Activated CD8-positive, alpha-beta T cell treated with anti-CD3 and anti-CD28 coated beads for 36 hours (primary cell): ENCODE data around the gene ZNF14. TPM values are rescaled to one million over a fixed set of nuclear protein-coding genes. Genes with fewer than 3 reads are reported as not detected.
A peak's percentile ranks its signal among the peaks of the same experiment; 100 is the strongest.
"Not testable (repeated sequence)": the region's sequence is repeated elsewhere in the genome, so short reads cannot be mapped to it uniquely, and the experiment has no call there.

ENCODE experiments used
- ATAC-seq: fragments of 200-7000 bp; cut with Tn5 transposase; one replicate; pipeline ENCODE4 v1.10.0; 2021; ENCODE audit warnings: mild to moderate bottlenecking, moderate library complexity
- CTCF ChIA-PET: fragments of 350-600 bp; sonication (Branson Sonifier 250); formaldehyde crosslinking; loops from one replicate; lab custom pipeline; 2021; ENCODE audit warnings: antibody characterized with exemption; lab: Charles Lee
- POLR2A ChIA-PET: fragments of 350-600 bp; sonication (Branson Sonifier 250); formaldehyde crosslinking; loops from one replicate; lab custom pipeline; 2021; ENCODE audit warnings: antibody characterized with exemption; lab: Charles Lee
- DNase-seq: peaks from one replicate; pipeline ENCODE4 v3.0.0-alpha.2; 2020
- H3K27ac Mint-ChIP-seq: one replicate; pipeline ENCODE4 v1.8.0; 2021; ENCODE audit warnings: mild to moderate bottlenecking, mixed read lengths
- H3K27me3 Mint-ChIP-seq: one replicate; pipeline ENCODE4 v1.8.0; 2021; ENCODE audit warnings: mixed read lengths
- H3K36me3 Mint-ChIP-seq: one replicate; pipeline ENCODE4 v1.8.0; 2021; ENCODE audit warnings: low read depth, mixed read lengths
- H3K4me1 Mint-ChIP-seq: one replicate; pipeline ENCODE4 v1.8.0; 2021; ENCODE audit warnings: low read depth, mixed read lengths
- H3K4me3 Mint-ChIP-seq: one replicate; pipeline ENCODE4 v1.8.0; 2021; ENCODE audit warnings: mild to moderate bottlenecking, moderate library complexity, mixed read lengths
- H3K9me3 Mint-ChIP-seq: one replicate; pipeline ENCODE4 v1.8.0; 2021; ENCODE audit warnings: mixed read lengths
- intact Hi-C: fragments of 100-400 bp; cut with micrococcal nuclease; formaldehyde crosslinking; loops from one replicate; pipeline ENCODE4 v1.10.0; 2022
- total RNA-seq, 2 experiments: library from RNA; stranded (reverse); gene quantifications; one replicate each; pipeline ENCODE4 v1.2.3, GENCODE V29; 2021
- TF ChIP-seq, protein P1 (sequence below): fragments of 200-600 bp; IDR thresholded peaks from one replicate; pipeline ENCODE4 v1.8.0; 2022; ENCODE audit warnings: antibody characterized with exemption, mild to moderate bottlenecking

ZNF14 gene
- total RNA-seq, 2 experiments from 2014 or later, result 8.6 to 9.3 TPM

DNA sequence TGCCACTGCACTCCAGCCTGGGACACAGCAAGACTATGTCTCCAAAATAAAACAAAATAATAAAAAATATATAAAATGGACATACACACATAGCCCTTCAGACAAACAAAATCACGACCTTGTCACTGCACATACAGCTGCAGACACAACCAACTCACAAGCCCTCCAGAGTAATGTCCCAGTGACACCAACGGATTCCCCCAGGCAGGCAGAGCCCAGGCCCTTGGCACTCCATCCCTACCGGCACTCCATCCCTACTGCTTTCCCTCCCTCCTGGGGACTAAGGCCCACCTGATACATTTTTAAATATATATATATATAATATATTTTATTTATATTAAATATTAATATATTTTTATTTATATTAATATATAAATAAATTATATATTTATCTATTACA lies 45.8 kb downstream of the ZNF14 start:
- Mint-ChIP-seq H3K4me1 (no peaks in the 10 kb centered on the region), H3K4me3 (no peak overlapping the region), H3K9me3 (peaks cover 27% of the 10 kb centered on the region), H3K27me3 (no peaks in the 10 kb centered on the region), H3K36me3 (peaks cover 53% of the 10 kb centered on the region), H3K27ac (no peak overlapping the region)
- ChIA-PET POLR2A (interaction anchor here (0.9 to 3.4 kb wide), 4 partner anchors 10 to 23 kb away, joined by 3 to 17 read pairs (median 3); partner anchors contain the start of genes ATP13A1 and ZNF101), CTCF (no interaction called here)
- intact Hi-C loops, result no loop called here
- ATAC-seq (peak; percentile 40), DNase-seq (no peak)
- TF ChIP-seq, protein P1, sequence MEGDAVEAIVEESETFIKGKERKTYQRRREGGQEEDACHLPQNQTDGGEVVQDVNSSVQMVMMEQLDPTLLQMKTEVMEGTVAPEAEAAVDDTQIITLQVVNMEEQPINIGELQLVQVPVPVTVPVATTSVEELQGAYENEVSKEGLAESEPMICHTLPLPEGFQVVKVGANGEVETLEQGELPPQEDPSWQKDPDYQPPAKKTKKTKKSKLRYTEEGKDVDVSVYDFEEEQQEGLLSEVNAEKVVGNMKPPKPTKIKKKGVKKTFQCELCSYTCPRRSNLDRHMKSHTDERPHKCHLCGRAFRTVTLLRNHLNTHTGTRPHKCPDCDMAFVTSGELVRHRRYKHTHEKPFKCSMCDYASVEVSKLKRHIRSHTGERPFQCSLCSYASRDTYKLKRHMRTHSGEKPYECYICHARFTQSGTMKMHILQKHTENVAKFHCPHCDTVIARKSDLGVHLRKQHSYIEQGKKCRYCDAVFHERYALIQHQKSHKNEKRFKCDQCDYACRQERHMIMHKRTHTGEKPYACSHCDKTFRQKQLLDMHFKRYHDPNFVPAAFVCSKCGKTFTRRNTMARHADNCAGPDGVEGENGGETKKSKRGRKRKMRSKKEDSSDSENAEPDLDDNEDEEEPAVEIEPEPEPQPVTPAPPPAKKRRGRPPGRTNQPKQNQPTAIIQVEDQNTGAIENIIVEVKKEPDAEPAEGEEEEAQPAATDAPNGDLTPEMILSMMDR, result no peak

DNA sequence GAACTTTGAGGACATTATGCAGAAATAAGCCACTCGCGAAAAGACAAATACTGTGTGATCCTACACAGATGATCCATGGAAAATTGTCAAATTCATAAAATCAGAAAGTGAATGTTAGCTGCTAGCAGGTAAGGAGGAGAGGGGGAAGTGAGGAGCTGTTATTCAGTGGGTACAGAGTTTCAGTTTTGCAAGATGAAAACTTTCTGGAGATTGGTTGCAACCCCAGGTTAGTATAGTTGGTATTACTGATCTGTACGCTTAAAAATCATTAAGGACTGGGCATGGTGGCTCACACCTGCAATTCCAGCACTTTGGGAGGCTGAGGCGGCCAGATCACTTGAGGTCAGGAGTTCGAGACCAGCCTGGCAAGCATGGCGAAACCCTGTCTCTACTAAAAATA lies 46.3 kb downstream of the ZNF14 start:
- Mint-ChIP-seq H3K27ac (no peak overlapping the region), H3K4me1 (no peaks in the 10 kb centered on the region), H3K4me3 (no peak overlapping the region), H3K9me3 (peaks cover 27% of the 10 kb centered on the region), H3K27me3 (no peaks in the 10 kb centered on the region), H3K36me3 (peaks cover 54% of the 10 kb centered on the region)
- TF ChIP-seq, protein P1, result no peak
- ATAC-seq (peak; percentile 18), DNase-seq (no peak)
- intact Hi-C loops, result no loop called here
- ChIA-PET POLR2A (interaction anchor here (0.7 to 3.4 kb wide), 5 partner anchors 10 to 44 kb away, joined by 3 to 17 read pairs (median 3); partner anchors contain the start of genes ATP13A1 and ZNF101), CTCF (no interaction called here)

DNA sequence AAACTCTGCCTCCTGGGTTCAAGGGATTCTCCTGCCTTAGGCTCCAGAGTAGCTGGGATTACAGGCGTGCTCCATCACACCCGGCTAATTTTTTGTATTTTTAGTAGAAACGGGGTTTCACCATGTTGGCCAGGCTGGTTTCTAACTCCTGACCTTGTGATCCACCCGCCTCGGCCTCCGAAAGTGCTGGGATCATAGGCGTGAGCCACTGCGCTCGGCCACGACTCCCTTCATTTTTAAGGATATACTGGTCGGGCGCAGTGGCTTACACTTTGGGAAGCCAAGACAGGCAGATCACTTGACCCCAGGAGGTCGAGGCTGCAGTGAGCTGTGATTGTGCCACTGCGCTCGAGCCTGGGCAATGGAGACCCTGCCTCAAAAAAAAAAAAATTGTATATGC lies 46.8 kb downstream of the ZNF14 start:
- CTCF ChIA-PET, H3K27me3 Mint-ChIP-seq, ATAC-seq, H3K4me1 Mint-ChIP-seq, intact Hi-C loops, H3K4me3 Mint-ChIP-seq, DNase-seq, H3K27ac Mint-ChIP-seq: not testable (repeated sequence)
- POLR2A ChIA-PET, result interaction anchor here (0.7 to 3.4 kb wide), 4 partner anchors 18 to 45 kb away, joined by 3 to 17 read pairs (median 3); partner anchors contain the start of genes ATP13A1 and ZNF101
- peaks cover 57% of the 10 kb centered on the region for H3K36me3 Mint-ChIP-seq
- H3K9me3 Mint-ChIP-seq, result peaks cover 29% of the 10 kb centered on the region

DNA sequence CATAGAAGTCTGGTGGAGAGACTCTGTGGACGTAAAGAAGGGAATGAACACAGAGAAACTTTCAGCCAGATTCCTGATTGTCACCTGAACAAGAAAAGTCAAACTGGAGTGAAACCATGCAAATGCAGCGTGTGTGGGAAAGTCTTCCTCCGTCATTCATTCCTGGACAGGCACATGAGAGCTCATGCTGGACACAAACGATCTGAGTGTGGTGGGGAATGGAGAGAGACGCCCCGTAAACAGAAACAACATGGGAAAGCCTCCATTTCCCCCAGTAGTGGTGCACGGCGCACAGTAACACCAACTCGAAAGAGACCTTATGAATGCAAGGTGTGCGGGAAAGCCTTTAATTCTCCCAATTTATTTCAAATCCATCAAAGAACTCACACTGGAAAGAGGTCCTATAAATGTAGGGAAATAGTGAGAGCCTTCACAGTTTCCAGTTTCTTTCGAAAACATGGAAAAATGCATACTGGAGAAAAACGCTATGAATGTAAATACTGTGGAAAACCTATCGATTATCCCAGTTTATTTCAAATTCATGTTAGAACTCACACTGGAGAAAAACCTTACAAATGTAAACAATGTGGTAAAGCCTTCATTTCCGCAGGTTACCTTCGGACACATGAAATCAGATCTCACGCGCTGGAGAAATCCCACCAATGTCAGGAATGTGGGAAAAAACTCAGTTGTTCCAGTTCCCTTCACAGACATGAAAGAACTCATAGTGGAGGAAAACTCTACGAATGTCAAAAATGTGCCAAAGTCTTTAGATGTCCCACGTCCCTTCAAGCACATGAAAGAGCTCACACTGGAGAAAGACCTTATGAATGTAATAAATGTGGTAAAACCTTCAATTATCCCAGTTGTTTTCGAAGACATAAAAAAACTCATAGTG lies 53.5 kb downstream of the ZNF14 start:
- DNase-seq, result no peak
- POLR2A ChIA-PET, result interaction anchor here (1.2 to 1.7 kb wide), 2 partner anchors 10 to 85 kb away, joined by 3 to 5 read pairs; no protein-coding TSS in a partner anchor
- ATAC-seq, result no peak
- Mint-ChIP-seq H3K4me1 (peaks cover 14% of the 10 kb centered on the region), H3K9me3 (peaks cover 58% of the 10 kb centered on the region), H3K27ac (no peak overlapping the region), H3K4me3 (no peak overlapping the region), H3K36me3 (peaks cover 97% of the 10 kb centered on the region), H3K27me3 (no peaks in the 10 kb centered on the region)
- TF ChIP-seq, protein P1, result no peak
- CTCF ChIA-PET, result interaction anchor here (1.0 kb wide), 1 partner anchor 186 kb away, joined by 3 read pairs; the partner anchor contains the start of gene ZNF253
- intact Hi-C loops, result no loop called here

DNA sequence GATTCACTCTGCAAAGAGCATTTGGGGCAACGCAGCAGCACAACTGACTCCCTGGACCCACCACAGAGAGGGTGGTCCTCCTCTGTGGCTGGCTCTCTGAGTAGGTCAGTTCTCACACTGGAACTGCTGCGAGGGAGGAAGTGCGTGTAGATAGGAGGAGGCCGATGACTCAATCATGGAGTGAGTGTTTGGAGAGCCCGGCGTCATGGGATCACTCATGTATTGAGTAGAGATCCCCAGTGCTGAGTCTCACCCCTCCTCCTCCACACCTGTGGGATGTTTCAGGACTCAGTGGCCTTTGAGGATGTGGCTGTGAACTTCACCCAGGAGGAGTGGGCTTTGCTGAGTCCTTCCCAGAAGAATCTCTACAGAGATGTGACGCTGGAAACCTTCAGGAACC lies 55.3 kb downstream of the ZNF14 start:
- Mint-ChIP-seq H3K4me3 (no peak overlapping the region), H3K9me3 (peaks cover 49% of the 10 kb centered on the region), H3K4me1 (peaks cover 20% of the 10 kb centered on the region), H3K36me3 (peaks cover 96% of the 10 kb centered on the region), H3K27me3 (no peaks in the 10 kb centered on the region), H3K27ac (no peak overlapping the region)
- intact Hi-C loops, result no loop called here
- ChIA-PET CTCF (no interaction called here), POLR2A (interaction anchor here (1.7 kb wide), 1 partner anchor 8 kb away, joined by 5 read pairs; no protein-coding TSS in a partner anchor)
- TF ChIP-seq, protein P1, result no peak
- DNase-seq, result no peak
- ATAC-seq, result no peak
